ENCODE results near the gene SAMD14.

The SAMD14 gene

DNA sequence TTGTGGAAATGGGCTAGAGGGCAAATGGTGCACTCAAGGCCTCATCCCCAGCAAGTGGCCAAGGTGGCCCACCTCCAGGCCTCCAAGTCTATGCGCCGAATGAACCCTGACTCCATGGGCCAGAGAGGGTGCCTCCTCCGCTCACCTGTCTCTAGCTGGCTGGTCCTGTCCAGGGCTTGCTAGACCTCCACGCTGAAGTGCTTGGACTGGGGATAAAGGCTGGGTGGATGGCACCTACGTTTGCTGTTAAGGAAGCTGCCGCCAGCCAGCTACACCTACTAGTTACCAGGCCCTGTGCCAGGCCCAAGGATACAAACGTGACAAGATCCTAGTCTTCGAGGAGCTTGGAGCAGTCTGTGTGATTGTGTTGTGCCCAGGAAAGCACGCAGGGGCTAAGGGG, 35.1 kb upstream of the SAMD14 start:
- DNase-seq = no peak

DNA sequence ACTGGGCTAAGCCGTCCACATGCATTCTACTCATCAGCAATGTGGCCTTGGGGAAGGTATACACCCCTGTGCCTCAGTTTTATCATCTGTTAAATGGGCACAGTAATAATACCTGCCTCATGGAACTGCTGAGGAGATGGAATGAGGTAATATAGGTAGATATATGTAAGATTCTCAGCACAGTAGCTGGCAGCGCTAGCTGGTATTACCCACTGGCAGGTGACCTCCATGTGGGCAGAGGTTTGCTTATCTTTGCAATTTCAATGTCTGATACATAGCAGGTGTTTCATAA, 34.7 kb upstream of the SAMD14 start:
- DNase-seq = no peak

DNA sequence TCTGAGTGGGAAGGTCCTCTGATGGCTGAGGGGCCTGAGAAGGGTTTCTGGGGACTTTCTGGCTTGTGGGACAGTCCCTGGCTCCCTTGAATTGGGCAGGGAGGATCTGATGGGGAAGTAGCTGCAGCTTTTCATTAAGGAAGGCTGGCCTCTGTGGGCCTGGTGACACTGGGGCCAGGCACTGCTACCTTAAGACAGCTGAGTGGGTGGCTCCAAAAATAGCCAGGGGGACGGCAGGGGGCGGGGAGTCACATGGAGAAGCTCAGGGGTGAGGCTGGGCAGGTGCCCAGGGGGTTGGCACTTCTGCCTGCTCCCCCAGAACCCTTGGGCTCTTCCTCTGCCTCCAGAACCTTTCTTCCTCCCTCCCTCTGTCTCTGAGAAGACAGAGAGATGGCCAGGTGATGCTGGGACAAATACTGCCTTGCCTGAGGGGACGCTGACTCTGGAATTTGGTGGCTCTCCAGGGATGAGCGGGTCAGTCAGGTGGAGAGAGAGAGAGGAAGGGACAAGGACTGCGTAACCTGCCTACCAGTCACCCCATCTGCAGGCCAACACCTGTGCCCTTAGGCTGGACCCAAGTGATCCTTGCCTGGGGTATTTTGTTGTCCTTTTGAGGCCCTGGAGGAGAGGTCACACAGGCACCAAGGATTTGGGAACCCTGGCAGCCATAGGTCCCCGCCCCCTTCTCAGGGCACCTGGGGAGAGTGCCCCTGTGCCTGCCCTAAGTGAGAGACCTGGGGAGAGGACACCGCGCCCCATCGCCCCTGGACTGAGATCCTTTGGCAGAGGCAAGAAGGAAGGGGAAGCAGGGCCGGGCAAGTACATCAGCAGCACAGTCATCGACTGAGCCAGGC, 34.1 kb upstream of the SAMD14 start:
- no peak for DNase-seq

DNA sequence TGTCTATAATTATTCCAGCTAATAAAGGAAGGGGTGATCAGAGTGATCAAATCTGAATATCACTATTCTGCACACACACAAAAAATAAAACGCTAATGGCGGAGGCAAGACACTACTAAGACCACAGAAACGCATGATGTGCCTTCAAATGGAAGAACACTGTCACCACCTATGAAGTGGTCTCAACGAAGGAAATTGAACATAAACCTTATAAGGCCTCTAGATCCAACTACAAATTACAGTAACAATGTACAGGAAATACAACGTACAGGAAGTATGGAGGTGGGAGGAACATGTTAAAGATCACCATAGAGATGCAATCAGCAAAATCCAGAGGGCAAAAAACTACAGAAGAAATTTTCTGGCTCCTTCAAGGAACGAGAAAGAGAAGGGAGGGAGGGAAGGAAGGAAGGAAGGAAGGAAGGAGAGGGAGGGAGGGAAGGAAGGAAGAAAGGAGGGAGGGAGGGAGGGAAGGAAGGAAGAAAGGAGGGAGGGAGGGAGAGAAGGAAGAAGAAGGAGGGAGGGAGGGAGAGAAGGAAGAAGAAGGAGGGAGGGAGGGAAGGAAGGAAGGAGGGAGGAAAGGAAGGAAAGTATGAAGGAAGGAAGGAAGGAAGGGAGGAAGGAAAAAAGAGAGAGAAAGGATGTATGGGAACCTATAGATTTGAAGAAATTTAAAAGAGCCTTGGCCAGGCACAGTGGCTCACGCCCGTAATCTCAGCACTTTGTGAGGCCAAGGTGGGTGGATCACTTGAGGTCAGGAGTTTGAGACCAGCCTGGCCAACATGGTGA, 32.7 kb upstream of the SAMD14 start:
- no peak for DNase-seq

DNA sequence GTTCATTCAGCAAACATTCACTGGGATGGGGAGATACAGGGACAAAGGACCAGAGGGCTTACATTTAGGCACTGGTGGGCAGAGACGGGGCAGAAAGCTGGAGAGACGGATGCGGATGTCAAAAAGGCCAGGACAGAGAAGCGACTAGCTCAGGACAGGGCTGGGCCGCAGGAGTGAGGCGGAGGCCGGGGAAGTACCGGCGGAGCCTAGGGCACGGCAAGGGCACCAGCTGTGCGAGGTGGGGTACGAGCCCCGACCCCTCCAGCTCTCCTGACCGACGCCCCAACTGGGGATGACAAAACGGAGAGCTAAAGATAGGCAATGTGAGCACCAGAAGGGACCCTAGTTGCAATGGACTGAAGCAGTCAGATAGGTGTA, 31.9 kb upstream of the SAMD14 start:
- no peak for DNase-seq

DNA sequence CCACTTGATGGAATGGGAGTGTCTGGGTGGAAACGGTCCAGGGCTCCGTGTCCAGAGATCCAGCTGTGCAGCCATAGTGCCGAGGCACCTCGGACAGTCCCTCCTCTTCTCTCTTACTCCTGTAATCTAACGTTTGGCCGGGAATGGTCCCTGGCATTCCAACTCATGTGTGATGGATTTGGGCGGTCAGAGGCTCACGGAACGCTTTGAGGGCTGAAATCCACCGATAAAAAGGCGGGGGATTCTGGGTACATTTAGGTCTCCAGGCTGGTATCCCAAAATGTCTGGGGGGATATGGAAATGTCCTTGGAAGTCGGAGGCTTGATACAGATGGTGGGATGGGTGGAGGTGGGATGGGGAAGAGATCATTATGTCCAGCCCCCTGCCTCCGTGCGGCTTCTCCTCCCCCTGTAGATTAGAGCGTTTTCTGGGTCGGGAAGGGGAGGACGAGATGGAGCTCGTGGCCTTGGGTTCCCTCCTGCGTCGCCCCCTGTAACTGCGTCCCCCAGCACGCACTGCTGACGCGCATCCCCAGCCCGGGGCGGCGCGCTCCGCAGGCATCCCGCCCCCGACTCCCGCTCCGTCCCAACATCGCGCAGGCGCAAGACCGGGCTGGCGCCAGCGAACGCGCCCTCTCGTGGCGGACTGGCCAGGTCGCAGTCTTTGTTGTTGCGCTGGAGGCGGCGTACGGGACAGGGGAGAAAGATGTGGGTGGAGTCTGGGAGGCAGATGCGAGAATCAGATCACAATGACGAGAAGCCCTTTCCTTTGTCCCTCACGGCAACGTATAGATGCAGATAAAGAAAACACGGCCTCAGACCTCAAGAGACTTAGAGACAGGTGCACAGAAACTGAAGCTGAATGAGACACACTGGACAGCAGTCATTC, 31.3 kb upstream of the SAMD14 start:
- peak; percentile 90 for DNase-seq

DNA sequence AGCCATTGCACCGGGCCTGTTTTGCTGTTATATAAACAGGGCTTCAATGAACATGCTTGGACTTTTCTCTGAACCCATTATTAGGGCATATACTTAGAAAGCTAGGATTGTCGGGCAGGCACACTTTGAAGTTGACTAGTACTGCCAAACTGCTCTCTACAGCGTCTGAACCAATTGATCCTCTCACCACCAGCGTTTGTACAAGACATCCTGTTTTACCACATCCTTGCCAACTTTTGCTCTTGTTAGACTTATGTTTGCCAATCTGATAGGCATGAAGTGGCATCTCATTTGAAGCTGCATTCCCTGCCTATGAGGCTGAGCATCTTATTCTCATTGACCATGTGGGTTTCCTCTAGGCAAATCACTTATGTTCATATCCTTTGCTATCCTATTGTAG, 27.9 kb upstream of the SAMD14 start:
- DNase-seq = no peak

DNA sequence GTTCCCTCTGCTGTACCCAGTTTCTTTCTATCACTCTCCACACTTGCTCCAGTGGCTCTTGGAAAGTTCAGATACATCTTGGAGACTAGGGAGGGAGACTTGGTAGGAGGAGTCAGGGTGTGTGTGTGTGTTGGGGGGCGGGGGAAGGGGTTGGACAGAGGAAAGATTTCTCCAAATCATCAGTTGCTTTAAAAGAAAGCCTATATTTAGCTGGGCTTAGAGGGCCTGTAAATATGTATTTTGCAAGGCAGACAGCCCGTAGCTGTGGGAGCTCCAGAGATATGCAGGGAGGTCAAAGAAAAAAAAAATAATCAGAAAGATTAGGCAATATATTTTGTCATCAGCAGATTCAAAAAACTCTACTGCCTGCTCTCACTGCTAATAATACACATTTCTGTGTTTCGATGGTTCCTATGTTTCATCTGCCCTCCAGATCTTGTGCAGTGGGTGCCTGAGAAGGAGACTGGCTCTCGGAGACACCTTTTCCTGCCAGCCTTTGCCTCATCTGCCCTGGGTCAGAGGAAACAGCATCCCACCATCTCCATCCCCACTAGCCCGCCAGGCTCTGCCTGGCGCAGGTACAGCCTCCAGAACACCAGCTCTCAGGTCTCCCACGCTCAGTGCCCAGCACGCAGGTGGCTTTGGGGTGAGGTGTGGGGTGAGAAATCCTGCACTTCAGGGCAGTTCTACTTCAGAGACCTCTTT, 25.3 kb upstream of the SAMD14 start:
- DNase-seq = no peak

DNA sequence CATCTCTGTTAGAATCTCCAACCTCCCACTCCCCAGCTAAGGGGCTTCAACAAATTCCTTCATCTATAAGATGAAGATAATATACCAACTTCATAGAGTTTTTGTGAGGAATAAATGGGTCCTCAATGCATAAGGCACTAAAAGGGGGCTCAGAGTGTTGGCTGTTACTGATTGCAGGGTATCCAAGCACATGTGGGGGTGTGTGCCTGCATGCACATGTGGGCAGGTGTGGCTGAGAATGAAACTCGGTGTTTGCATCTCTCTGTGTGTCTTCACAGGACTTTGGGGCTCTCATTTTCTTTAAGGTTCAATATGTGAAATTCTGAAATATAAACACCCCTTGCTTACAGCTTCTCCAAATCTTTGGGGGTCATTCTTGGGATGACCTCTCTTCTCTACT, 24.6 kb upstream of the SAMD14 start:
- no peak for DNase-seq

DNA sequence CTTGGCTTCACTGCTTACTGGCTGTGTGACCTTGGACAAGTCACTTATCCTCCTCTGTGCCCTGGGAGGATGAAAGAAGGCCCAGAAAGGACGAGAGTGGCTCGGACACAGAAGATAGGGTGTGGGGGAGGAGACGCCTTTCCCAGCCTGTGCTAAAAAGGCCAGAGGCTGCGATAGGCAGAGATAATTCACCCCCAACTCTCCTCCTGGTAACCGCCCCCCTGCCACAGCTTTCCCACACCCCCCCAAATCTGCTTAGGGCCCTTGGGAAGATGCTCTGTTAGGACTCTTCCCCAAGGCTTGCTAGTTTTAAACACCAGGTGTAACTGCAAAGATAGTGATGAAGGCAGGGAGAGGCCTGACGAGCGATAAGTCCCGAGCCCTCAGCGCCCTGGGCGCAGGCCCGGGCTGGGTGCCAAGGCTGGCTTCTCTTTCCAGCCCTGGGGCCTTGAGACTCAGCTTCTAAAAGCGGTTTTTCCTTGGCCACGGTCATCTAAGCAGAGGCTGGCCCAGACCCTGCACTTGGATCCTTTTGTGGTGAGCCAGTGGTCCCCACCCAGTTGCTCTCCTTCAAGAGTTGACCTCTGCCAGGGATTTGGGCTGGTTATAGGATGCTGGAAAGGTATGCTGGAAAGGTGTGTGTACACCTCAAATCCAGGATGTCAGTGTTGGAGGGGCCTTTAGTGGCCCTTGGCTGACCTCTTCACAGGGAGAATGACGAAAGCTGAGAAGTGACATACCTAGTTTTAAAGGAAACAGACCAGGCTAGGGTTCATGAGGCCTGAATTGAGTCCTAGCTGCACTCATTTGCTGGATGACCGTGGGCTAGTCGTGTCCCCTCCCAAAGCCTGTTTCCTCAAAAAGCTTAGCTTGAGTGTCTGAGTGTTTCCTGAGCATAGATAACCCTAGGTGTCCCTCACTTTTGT, 24.0 kb upstream of the SAMD14 start:
- DNase-seq = no peak

DNA sequence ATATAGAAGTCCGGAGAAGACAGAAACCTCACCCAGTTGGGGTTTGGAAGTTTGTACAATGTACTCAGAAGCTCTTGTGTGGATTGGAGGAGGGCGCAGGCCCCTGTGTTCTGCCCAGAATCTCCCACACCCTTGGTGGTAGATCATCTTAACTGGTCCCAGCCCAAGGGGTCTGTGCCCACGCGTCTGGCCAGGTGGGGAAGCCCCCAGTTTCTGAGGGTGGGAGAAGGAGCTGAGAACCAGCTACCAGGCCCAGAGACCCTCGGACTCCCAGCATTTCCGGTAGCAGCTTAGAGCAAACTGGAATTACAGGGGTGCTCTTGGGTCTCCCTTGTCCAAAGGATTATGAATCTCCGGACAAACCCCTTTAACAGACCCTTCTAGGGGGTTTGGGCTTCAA, 22.8 kb upstream of the SAMD14 start:
- no peak for DNase-seq

DNA sequence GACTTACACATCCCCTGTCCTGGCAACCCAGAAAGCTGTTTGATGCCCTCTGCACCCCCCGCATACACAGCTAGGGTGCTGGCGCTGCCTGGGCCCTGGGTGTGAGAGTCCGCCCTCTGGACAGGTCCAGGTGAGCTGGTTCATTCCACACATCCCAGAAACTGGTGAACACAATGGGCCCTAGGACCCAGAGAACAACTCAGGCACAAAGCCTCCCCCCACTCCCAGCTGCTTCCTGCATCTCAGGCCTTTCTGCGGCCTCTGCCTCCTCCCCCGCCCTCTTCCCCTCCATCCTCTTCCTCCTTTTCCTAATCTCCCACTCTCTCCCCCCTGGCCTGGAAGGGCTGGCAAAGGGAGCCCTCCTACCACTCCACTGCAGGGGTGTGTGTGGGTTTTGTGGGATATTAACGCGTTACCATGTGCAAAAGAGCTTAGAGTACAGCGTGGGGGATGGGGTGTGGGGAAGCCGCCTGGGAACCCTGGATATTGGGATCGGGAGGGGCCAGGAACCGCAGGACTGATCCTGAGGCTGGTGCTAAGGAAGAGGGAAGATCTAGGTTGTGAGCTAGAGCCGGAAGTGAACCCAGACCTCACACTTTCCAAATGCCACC, 22.1 kb upstream of the SAMD14 start:
- DNase-seq = peak; percentile 63

DNA sequence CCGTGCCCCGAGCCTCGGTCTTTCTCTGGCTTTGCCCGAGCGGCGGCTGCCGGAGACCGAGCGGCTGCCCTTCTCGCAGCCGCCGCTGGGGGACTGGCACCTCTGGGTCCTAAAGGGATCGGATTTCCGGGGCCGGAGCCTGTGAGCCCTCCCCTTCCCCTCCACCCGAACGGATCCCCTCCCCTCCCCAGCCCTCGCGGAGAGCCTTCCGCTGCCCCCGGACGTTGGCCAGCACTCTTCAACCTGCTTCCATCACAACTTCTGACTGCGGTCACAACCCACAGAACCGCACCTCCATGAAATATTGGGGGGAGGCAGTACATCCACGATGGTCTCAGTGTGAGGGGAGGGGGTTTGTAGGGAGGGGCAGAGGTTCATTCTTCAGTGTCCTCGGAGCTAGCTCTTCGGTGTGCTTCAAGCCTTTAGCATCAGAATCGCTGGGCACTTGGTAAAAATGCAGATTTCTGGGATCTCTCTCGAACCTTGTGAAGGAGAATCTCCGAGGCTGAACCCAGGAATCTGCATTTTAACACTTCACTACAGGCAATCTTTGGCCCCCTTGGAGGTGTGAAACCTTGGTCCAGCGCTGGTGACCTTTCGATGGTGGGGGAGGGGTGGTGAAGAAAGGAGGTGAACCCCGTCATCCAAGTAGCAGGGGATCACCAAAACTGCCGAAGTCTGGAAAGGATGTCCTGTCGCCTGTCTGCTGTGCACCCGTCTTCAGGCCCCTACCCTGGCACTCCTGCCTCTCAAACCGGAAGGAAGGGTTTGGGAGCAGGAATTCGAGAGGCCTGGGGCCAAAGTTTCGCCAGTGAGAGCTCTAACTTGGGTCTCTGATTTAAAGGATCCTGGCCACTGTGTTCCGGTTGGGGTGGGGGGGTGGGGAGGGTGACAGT, 21.3 kb upstream of the SAMD14 start:
- peak; percentile 84 for DNase-seq

DNA sequence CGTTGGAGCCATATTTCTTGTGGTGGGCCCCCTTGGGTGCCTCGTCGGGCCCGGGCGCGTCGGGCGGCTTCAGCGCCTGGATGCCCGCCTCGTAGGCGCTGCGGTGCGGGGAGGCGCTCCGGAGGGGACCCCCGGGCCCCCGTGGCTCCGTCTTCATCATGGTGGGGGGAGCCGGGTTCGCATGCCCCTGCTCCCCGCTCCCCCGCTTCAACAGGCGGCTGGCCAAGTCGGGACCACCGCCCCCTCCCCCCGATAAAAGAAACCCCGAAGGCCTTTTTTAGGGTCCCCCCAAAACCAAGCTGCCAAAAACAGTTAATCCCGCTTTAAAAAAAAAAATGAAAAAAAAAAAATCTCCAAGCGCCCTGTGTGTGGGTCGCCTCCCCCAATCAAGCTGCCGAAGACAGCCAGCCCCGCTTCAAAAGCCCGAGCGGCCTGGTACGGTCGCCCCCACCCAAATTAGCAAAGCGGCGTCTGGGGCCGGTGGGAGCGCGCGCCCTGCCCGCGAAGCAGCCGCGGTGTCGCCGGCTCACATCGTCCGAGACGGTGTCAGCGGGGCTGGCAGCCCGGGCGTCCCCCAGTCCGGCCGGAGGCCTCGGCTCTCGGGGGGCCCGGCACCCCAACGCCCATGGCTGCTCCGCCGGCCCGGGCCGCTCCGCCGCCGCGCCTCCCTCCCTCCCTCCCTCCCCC, 20.5 kb upstream of the SAMD14 start, which contains the start of gene PPP1R9B:
PPP1R9B (minus strand) TSS at position 324 of the 687 bp plus-strand sequence; CDS start at position 160, 164 bp downstream.
- no peak for DNase-seq

DNA sequence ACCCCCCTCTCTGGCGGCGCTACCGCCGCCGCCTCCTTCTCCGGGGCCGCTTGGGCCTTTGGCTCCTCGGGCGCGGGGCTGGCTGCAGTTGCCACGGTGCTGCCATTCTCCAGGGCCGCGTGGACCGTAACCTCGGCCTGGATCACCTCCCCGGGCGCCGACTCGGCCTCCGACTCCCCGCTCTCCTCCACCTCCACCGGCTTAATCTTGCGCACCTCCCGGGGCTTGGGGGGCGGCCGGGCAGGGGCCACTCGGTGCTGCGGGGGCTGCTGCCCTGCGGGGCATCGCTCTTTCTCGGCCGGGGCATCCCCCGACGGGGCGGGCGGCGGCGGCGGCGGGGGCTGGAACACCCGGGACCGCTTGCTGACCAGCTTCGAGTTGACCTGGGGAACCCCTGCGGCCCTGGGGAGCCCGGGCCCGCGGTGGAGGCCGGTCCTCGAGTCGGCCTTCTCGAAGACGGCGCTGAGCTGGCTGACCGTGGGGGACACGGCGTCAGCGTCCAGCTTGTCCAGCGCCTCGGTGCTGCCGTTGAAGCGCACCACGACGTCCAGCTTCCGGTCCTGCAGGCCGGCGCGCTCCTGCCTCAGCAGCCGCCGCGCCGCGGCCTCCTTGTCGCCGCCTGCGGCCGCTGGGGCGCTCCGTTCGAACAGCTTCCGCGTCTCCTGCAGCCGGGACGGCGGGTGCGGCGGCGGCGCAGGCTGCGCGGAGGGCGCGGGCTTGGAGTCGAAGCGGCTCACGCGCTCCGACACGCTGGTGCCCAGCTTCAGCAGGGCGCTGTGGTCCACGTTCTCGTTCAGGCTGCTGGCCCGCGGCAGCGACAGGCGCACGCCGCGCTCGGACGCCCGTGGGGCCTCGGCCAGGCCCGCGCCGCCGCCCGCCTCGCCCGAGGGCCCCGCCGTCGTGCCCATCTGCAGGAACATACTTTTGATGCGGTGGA, 19.7 kb upstream of the SAMD14 start:
- DNase-seq = peak; percentile 39

DNA sequence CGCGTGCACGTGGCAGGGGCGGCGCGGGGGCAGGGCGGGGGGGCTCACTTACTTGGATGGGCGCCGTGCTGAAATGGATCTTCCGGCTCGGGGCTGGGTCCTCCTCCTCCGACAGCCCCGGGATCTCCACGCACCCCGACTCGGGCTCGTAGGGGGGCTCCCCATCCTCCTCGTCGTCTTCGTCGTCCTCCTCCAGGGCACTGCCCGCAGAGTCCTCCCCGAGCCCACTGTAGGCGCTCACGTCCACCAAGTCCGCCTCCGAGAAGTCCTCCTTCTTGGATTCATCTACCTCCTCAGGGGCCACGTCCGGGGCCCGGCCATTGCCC, 19.1 kb upstream of the SAMD14 start:
- no peak for DNase-seq

DNA sequence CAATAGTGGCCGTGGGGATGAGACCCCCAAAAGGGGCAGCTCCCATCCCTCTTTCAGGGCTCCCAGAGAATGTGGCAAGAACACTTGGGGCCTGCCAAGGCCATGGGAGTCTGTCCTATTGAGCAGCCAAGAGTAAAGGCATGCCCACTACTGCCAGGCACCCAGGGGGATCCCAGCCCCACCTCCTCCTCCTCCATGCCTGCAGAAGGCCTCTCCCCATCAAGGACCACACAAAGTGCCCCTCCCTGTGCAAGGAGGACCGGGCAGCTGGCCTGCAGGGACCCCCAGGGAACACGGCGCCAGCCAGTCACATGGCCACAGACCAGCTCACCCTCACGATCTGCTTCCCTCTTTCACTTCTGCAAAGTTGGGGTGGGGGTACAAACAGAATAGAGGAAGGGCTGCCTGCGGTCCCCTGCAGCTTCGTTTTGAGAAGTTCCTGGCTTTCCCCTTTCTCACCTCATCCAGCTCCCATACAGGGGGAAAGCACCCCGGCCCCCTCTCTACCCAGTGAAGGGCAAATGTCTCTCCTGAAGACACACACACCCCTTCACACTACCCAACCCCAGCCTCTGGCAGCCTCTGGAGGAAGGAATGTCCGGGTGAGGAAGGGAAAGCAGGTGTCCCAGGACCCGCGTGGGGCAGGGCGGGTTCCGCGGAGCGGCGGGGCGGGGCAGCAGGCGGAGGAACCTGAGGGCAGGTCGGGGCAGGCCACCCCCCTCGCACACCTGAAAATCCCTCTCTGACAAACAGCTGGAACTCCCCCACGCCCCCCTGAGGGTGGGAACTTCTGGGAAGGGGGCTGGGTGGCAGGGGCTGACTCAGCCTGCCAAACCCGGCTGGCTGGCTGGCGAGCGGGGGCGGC, 18.5 kb upstream of the SAMD14 start:
- peak; percentile 82 for DNase-seq
